ENCODE measurements around the gene TCF12.

The TCF12 gene

DNA sequence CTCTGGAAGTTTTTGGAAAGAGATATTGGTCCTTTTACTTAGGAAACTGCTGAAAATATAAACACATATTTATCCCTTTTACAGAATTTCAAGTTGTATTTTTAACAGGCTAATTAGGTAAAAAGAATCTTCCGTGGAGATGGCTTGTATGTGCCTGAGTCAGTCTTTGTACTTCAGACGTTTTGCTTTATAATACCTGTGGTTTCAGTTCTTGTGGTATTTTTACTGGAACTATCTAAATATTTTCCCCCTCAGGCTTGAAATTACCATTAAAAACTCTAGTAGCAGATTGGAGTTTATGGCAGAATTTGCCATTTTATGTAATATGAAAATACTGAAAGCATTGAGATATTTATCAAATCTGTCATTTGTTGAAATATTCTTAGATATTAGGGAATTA, 306.2 kb downstream of the TCF12 start:
- no peak for DNase-seq

DNA sequence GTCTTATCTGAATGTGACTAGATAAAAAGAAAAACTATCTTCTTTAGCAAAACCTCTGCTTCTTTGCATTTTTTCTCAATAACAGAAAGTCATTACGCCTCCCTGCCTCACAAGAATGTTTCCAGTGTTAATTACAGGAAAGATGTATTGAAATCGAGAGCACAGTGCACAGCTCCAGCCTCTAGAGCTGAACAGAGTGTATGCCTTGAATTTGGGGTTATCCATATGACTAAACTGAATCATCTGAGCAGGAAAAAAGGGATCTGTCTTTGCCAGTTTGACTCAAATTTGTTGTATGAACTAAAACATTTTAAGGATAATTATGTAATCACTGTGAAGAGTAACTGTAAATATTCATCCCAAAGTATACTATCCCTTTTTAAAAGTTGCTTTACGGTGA, 308.7 kb downstream of the TCF12 start:
- DNase-seq, result no peak

DNA sequence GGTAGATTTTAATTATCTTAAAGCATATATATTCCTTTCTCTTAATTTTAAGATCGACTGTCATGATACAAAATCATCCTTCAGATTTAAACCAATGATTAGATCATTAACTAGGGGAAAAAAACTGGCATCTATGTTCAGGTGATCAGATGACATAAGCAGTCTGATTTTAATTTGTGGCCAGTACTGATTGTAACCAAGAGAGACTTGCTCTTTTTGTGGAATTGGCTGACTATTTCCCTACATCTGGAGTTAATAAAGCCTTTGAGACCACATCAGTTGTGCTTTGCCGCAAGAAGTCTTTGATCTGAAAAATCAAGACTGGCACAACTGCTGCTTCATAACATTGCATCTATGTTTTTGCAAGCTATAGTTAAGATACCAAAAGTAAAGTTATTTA, 309.5 kb downstream of the TCF12 start:
- DNase-seq, result no peak

DNA sequence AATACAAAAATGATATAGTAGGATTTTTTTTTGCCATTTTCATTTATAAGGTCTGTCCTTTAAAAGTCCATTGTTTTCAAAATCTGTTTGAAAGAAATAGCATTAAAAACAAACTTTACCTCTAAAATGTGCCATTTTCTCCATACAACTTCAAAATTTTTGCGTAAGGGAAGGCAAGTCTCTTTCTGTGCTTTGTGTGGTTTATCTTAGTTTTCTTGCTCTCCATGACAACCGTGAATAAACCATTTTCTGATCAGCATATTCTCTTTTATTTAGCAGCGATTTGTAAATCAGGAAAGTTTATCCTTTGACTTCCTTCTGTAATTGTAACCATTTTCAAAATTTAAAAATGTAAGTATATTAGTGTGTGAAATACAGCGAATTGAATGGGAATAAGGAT, 310.0 kb downstream of the TCF12 start:
- DNase-seq, result no peak

DNA sequence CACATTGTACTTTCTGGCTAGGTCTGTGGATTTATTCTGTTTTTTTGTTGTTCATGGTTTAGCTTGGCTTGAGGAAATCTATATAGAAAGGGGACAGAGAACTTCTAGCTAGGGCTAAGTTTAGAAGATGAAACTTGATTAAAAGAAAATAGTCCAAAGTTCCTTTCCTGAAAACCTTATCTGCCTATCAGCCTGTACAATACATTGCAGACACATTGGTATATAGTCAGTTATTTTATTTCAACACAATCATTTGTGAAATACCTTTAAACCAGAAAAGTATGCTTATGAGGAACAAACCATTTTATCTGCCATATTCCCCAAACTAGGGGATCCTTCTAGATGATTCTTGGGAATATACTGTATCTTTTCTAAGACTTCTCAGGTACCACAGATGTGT, 310.6 kb downstream of the TCF12 start:
- DNase-seq, result no peak

DNA sequence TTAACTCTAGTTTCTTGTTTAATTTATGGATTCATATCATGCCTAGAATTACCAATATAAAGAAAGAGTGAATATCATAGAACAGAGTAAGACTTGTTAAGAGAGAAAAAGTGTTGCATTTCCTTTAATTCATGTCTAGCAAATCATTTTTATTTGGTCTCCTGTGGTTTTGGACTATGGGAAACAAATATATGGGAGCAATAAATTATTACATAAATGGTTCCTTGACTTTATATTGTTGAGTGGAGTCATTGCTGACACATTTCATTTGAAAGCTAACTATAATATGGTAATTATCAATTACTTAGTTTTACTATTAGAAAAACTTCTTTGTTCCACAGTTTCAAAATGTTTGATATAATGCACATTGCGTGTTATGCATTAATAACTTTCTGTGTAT, 313.1 kb downstream of the TCF12 start:
- DNase-seq, result no peak

DNA sequence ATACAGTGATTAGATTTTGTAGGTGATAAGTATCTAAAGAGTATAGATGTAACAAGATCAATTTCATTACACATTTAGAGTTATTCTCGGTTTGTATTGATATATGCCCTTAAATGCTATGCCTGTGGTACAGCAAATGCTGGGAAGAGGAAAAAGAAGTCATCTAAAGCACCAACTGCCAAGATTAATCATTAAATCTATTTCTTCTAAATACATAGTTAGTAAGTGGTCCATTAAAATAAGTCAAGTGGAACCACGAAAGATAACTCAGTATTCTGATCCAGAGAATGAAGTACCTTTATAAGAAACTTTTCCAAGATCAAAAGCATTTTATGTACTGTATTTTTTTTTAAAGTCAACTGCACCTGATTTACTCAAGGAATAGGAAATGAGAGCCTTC, 315.7 kb downstream of the TCF12 start:
- DNase-seq, result no peak

DNA sequence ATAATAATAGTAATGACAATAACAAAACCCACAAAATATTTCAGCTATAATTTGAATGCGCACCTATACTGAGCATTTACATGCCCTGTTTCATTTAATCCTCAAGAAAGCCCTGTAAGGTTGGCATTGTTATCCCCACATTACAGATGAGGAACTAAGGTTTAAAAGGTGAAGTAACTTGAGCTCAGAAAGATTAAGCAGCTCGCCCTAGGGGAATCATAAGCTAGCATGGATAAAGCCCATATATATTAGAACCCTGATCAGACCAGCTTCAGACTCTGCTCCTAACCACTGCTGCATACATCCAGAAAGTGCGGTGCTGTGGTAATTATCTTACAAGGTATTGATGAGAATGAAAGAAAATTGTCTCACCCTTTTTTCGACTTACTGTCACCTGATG, 316.7 kb downstream of the TCF12 start:
- no peak for DNase-seq

DNA sequence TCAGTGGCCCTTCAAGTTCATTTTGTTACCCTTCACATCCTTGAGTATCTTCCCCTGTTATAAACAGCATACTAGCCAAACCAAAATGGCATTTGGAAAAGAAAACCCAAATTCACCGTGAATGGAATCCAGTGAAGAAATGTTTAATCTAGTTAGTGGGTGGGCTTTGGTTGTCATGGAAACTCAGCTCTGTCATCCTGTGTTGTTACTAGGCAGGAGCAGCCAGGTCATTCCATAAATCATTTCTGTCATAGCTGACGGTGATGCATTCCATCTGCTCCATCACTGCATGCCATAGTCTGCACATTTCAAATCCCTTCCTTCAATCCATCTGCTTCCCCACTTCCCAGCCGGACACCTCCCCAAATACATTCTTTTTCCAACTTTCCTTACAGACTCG, 317.4 kb downstream of the TCF12 start:
- DNase-seq, result no peak

DNA sequence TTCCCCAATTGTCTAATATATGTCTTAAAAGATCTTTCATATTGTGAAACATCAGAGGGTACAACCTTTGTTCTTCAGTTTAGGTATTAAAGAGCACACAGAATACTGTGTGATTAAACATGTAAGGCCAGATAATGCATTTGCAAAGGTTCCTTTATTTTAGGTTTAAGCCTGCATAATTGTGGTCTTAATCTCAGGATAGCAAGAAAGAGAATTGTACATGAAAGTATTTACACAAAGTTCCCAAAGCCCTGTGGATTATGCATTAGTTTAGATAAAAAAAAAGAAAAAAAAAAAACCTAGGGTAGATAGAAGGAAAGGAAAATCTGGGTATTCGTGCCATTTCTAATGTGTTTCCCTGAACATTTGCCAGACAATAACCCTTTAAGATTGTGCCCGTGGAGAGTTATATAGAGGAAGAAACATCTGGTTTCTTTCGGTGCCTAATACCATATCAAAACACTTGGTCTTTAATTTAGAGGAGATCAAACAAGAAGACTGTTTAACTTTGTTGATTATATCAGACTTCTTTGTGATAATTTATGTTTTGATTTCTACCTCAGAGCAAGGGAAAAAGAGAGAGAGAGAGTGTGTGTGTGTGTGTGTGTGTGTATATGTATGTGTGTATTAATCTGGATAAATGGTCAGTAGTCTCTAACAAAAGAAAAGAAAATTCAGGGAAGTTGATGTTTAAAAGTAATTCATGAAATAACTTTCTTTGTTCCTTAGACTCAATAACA, 318.3 kb downstream of the TCF12 start:
- DNase-seq, result no peak

DNA sequence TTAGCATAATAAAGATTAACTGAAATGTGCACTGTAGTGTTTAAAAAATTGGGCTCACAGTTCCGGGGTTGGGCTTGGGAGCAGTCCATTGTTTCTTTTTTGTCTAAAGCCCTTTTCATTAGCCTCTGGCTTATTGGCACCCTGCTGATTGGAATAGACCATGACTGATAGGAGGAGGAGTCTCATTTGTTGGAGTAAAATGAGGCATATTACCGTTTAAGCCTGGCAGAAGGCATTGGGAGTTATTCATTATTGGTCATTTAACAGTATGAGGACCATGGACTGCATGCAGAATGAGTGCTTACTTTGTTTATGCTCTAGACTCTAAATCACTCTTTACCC, 318.8 kb downstream of the TCF12 start:
- no peak for DNase-seq

DNA sequence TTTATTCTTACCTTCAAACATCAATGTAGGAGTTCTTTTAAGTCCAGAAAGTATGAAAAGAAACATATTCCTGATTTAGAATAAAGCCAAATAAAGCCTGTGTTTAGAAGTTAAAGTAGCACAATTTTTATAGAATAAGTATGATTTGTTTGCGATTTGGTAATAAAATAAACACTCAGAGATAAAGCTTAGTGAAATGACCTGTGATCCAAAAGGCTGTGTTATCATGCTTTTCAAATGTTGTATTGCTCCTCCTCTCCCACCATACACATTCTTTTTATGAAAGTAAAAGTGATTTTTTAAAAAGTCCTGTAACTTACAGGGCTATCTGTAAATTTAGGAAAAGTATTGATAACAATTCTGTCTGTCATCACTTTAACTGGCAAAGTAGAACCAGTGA, 319.2 kb downstream of the TCF12 start:
- DNase-seq, result no peak

DNA sequence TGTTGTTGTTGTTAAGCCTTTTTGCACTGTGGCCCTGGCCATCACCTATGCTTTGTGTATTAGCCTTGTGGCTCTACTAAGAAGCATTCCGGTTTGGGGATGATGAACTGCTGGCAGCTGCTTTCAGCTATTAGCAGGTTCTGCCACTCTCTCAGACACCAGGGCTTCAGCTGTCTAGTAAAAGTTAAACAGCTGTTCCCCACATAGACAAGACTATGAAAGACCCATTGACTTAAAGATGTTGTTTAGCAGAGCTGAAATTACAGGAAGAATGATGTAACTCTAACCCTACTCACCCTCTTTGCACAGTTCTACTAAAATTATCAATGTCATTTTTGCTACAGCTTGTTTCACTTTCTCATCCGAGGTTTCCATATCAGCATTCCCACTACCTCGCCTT, 326.7 kb downstream of the TCF12 start:
- no peak for DNase-seq

DNA sequence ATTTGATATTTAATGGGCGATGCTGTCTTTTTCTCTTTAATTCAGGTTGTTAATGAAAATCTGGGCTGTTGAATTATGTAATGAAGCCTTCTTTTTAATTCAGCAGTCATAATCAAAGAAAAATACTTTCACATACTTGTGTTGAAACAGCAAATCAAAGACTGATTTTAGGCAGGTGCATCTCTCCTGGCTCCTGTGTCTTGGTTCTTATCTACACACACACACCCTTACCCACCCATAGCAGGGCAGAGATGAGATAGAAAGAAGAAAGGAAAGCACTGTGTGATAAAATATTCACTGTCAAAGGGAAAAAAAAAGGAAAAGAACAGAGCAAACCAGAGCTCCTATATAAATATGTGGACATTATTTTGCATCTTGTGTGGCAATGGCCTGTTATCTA, 327.3 kb downstream of the TCF12 start:
- no peak for DNase-seq

DNA sequence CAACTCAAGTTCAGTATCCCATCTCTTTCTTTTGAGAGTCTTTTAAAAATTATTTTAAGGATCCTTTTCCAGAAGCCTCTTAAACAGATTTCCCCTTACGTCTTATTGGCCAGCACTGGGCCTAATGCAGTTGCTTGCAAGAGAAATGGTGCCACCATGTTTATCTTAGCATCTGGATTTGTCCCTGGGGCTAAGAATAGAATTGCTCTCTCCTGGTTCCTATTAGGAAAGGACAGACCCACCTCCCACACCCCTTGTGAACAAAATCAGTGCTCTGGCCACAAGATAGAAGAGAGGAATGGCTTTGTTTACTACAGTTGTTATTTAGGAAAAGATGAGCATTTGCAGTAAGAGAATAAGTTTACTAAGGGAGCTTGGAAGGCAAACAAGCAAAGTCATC, 329.6 kb downstream of the TCF12 start:
- no peak for DNase-seq

DNA sequence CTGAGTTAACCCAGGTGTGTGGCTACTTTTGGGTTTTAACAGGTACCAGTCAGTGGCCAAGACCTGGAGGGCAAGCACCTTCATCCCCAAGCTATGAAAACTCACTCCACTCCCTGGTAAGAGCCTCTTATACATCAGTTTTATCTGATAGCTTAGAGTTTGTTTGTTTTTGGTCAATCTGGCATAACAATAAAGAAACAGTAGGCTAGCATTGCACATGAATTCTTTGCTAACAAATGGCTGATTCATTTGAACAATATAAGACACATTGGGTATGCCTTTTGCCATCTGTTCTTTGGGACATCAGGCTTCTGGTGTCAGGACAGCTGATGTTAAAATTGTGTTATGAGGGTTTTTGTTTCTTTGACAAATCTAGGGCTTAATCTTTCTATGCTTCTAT, 332.9 kb downstream of the TCF12 start:
- no peak for DNase-seq

DNA sequence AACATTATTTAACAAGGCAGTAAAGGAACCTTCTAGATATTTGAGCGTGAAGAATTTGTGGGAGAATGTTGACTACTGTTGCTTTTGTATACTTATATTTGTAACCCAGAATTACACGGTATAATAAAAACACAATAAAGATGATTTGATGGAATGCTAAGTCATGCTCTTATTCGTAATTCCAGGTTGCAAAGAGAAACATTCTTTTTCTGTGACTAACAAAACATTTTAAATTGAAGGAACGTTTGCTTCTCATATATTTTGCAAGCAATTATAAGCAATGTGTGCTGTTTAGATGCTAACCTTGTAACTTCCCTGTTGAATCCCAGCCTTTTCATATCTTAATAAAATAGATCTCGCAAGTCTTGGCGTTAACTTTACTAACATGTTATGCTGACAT, 333.5 kb downstream of the TCF12 start:
- DNase-seq, result no peak

DNA sequence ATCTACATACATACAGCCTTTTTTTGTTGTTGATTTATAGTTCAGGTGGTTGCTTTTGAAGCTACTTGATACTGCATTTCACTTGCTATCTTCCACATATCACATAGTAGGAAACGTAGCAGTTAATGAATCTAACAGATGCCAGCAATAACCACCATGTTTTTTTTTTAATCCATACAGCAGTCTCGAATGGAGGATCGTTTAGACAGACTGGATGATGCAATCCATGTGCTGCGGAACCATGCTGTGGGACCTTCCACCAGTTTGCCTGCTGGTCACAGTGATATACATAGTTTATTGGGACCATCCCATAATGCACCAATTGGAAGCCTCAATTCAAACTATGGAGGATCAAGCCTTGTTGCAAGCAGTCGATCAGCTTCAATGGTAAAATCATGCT, 334.6 kb downstream of the TCF12 start:
- DNase-seq, result no peak

DNA sequence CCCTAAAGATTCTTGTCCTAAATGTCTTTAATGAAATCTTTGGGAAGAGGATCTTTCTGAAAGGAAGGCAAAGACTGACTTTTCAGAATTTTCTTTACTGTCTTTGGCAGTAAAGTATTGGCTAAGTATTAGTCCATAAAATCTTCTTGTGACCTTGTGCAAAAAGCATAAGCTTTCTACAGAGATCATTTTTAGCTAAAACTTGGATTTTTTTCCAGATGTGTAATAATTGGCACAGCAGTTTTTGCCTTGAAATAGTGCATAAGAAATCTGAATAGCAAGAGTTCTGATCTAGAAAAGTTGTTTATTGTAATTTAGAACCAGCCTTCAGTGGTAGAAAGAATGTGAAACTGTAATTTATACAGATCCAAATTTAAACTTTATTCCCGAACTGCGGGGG, 335.1 kb downstream of the TCF12 start:
- DNase-seq, result no peak

DNA sequence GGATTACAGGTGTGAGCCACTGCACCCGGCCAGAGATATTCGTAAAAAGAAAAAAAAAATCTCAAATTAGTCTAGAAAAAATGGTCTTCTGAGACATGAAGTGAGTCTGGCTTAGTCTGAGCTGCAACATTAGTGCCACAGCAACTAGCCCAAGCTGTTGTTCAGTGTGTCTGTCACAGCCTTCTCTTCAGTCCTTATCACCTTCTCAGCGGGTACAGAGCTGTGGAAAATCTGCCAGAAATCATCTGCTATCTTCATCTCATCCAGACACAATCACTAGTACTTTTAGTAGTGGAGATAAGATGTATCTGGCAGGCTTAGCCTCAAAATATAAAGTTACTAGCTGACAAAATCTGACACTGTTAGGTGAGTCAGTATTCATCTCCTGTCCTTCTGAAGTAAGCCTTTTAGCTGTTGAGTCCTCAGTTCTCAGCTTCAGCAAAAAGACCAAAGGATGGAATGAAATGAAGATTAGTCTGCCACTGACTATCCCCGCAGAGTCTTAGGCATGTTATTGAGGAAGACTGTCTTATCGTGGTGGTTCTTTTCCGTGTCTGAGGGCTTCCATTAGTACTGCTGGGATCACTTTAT, 337.4 kb downstream of the TCF12 start:
- no peak for DNase-seq

DNA sequence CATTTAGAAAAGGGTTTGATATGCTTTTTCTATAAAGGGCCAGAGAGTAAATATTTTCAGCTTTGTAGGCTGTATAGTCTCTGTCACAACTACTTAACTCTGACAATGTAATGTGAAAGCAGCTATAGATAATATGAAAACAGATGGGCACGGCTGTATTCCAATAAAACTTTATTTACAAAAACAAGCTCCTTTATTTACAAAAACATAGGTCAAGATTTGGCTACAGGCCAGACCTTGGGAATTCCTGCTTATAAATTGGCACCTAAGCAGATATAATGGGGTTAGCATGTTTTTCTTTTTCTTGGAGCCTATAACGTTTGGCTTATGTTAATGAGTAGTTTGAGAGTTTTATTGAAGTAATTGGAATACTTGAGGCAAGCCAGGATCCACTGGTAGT, 338.5 kb downstream of the TCF12 start:
- no peak for DNase-seq

DNA sequence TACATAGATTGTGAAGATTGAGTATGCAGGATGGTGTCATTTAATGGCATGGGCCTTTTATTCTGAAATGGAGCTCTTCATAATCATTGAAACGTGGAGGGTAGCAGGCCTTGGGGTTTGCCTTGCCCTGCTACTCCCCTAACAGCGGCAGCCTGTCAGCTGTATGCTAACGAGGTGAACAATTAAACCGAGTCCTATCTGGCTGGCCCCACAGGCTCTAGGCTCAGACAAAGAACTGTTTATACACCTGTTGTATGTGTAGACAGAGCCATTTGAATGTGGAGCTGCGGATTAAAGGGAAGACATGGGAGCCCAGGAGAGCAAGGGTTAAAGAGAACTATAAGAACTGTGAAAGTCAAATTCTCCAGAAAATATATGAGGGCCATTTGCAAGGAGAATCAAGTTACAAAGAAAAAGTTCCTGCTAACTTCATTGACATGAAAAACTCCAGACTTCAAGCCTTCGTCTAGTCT, 341.2 kb downstream of the TCF12 start:
- no peak for DNase-seq

DNA sequence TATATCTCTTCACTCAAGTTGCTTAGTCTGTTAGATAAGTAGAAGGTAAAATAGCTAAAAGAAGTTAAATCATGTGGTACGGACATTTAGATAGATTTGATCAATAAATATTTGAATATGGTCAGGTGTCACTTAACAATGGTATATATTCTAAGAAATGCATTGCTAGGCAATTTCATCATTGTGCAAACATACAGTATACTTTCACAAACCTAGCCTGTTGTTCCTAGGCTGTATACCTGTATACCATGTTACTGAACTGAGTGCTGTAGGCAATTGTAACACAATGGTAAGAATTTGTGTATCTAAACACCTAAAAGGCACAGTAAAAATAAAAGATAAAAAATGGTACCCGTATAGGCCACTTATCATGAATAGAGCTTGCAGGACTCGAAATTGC, 345.1 kb downstream of the TCF12 start:
- DNase-seq, result no peak

DNA sequence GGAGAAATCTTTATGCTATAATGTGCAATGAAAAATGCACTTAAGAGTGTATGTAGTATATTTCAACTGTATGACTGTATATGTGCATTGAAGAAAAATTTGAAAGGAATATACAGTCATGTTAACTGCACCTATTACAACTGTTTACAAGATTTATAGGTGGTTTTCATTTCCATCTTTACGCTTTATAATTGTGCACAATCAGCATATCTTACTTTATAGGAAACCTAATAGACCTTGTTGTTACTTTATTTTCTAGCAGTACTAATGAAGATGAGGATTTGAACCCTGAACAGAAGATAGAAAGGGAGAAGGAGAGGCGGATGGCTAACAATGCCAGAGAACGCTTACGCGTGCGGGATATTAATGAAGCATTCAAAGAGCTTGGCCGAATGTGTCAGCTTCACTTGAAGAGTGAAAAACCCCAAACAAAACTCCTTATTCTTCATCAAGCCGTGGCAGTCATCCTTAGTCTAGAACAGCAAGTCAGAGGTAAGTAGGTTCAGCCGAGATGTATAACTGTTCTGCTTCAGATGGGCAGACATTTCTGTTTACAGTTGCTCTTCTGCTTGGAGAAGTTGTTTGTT, 354.4 kb downstream of the TCF12 start:
- DNase-seq, result no peak

DNA sequence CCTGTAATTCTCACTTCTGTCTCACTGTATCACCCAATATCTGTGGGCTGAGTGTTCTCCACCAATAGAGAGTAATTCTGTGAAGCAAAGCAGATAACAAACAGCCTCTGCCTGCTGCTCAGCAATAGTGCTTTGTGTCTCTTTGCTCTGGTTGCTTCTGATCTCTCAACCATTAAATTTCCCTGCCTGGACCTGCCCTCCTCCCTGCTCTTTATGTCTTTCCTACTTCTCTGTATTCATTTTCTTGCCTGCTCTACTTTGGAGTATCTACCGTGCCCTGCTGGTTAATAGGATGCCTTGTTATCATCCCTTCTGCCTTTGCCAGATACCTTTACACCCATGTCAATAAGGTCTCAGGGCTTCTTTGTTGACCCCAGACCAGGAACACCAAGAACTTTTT, 355.0 kb downstream of the TCF12 start:
- no peak for DNase-seq

Data from effector CD4-positive, alpha-beta T cell (primary cell).